Fibroblast of lung (primary cell): ENCODE measurements around the gene ZFPM1. TPM values are rescaled to one million over a fixed set of nuclear protein-coding genes. Genes with fewer than 3 reads are reported as not detected.

Experiments
- DNase-seq, 2 donors: peaks; one replicate each; pipeline versions ENCODE4 v3.0.0 to v3.0.0-alpha.2; 2010; ENCODE audit warnings: low read depth in 2 of 2
- H2AFZ ChIP-seq: 2 replicates; pipeline ENCODE4 v1.5.1; 2012; ENCODE audit warnings: low read length, control low read depth, inconsistent platforms
- H3K27ac ChIP-seq: 2 replicates; pipeline ENCODE4 v1.5.1; 2011; ENCODE audit warnings: low read length, control low read depth; ENCODE audit not compliant: insufficient read depth
- H3K27me3 ChIP-seq: 2 replicates; pipeline ENCODE4 v1.5.1; 2011; ENCODE audit warnings: mild to moderate bottlenecking, low read length; ENCODE audit not compliant: control insufficient read depth, insufficient read depth
- H3K36me3 ChIP-seq: 2 replicates; pipeline ENCODE4 v1.5.1; 2011; ENCODE audit warnings: low read length; ENCODE audit not compliant: control insufficient read depth, insufficient read depth
- H3K4me1 ChIP-seq: 2 replicates; pipeline ENCODE4 v1.5.1; 2011; ENCODE audit warnings: low read length; ENCODE audit not compliant: control insufficient read depth, insufficient read depth; ENCODE audit errors: extremely low read depth
- H3K4me2 ChIP-seq: 2 replicates; pipeline ENCODE4 v1.5.1; 2011; ENCODE audit warnings: low read length, control low read depth; ENCODE audit not compliant: insufficient read depth; ENCODE audit errors: extremely low read depth
- H3K4me3 ChIP-seq, 4 experiments: fragments of 200-600 bp in 1 of 4; sonication (generic) in 1 of 4; replicated peaks in 1 of 4; 2 replicates each; pipeline ENCODE4 v1.5.1; 2011 to 2016; ENCODE audit warnings: low read length in 4 of 4, low read depth in 3 of 4, mild to moderate bottlenecking in 3 of 4, control low read depth in 2 of 4, inconsistent platforms in 1 of 4, mixed read lengths in 1 of 4; ENCODE audit not compliant: insufficient read depth in 1 of 4; ENCODE audit errors: control extremely low read depth in 1 of 4
- H3K79me2 ChIP-seq: 2 replicates; pipeline ENCODE4 v1.5.1; 2012; ENCODE audit warnings: mild to moderate bottlenecking, low read length, inconsistent platforms; ENCODE audit not compliant: control insufficient read depth, insufficient read depth
- H3K9ac ChIP-seq: 2 replicates; pipeline ENCODE4 v1.5.1; 2011; ENCODE audit warnings: mild to moderate bottlenecking, low read length, control low read depth; ENCODE audit not compliant: insufficient read depth
- H3K9me3 ChIP-seq: 2 replicates; pipeline ENCODE4 v1.5.1; 2012; ENCODE audit warnings: low read depth, low read length; ENCODE audit not compliant: control insufficient read depth, insufficient read depth
- H4K20me1 ChIP-seq: 2 replicates; pipeline ENCODE4 v1.5.1; 2011; ENCODE audit warnings: low read length; ENCODE audit not compliant: control insufficient read depth, insufficient read depth; ENCODE audit errors: extremely low read depth
- EZH2 ChIP-seq: IDR thresholded peaks from 2 replicates; pipeline ENCODE4 v1.5.1; 2012; ENCODE audit warnings: low read length, control low read depth, mild to moderate bottlenecking; ENCODE audit errors: missing control alignments
- polyA plus RNA-seq, 2 donors: library from polyadenylated mRNA; depleted of rRNA in 1 of 2; stranded (reverse) in 1 of 2; unstranded in 1 of 2; fragments of >200 nt; gene quantifications; 2 replicates each; pipeline ENCODE4 v1.2.1, GENCODE V29; 2011 to 2012; ENCODE audit warnings: missing spikeins in 1 of 2
- total RNA-seq: library from RNA; depleted of rRNA; stranded (reverse); fragments of >200 nt; gene quantifications from 2 replicates; pipeline ENCODE4 v1.2.1, GENCODE V29; 2014
- TF ChIP-seq, protein P1 (sequence below), 2 donors: IDR thresholded peaks in 1 of 2; conservative IDR thresholded peaks in 1 of 2; 1 replicate in 1 of 2; 2 replicates in 1 of 2; pipeline ENCODE4 v1.5.1; 2011 to 2012; ENCODE audit warnings: low read length in 2 of 2, control low read depth in 1 of 2, inconsistent platforms in 1 of 2, low read depth in 1 of 2, mild to moderate bottlenecking in 1 of 2

ZFPM1 gene
- total and polyA plus RNA-seq, 2 donors (not counting 1 experiment from before 2014, with no cell fraction given), result 0.27 to 1.7 TPM

DNA sequence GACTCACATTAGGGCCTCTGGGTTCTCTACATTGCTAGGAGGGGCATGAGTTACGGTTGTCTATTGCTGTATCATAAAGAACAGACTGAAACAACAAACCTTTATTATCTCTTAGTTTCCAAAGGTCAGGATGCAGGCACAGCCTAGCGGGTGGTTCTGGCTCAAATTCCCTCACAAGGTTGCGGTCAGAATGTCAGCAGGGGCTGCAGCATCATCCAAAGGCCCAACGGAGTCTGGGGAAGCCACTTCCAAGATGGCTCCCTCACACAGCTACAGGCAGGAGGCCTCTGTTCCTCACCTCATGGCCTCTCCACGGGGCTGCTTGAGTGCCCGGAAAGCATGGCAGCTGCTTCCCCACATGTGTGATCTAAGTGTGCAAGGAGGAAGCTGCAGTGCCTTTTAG lies 29.6 kb upstream of the ZFPM1 start:
- Histone ChIP-seq H3K4me2 (no peak overlapping the region), H3K27ac (no peak overlapping the region), H3K27me3 (no peaks in the 10 kb centered on the region), H4K20me1 (no peaks in the 10 kb centered on the region), H3K9me3 (no peaks in the 10 kb centered on the region), H3K79me2 (no peaks in the 10 kb centered on the region), H3K4me3 (no peak overlapping the region), H3K36me3 (no peaks in the 10 kb centered on the region), H2AFZ (no peak overlapping the region), H3K9ac (no peak overlapping the region), H3K4me1 (no peaks in the 10 kb centered on the region)
- TF ChIP-seq, protein P1, sequence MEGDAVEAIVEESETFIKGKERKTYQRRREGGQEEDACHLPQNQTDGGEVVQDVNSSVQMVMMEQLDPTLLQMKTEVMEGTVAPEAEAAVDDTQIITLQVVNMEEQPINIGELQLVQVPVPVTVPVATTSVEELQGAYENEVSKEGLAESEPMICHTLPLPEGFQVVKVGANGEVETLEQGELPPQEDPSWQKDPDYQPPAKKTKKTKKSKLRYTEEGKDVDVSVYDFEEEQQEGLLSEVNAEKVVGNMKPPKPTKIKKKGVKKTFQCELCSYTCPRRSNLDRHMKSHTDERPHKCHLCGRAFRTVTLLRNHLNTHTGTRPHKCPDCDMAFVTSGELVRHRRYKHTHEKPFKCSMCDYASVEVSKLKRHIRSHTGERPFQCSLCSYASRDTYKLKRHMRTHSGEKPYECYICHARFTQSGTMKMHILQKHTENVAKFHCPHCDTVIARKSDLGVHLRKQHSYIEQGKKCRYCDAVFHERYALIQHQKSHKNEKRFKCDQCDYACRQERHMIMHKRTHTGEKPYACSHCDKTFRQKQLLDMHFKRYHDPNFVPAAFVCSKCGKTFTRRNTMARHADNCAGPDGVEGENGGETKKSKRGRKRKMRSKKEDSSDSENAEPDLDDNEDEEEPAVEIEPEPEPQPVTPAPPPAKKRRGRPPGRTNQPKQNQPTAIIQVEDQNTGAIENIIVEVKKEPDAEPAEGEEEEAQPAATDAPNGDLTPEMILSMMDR (conservative IDR thresholded peaks at IDR 0.05 in 1 of 2, IDR thresholded peaks at IDR 0.05 in 1 of 2; ENCODE audit: low read depth in 1 of 2, low read length in 2 of 2), result no peak
- TF ChIP-seq EZH2, result no peak
- no peak for DNase-seq

- Histone ChIP-seq H3K9me3 (no peaks in the 10 kb centered on the region), H3K36me3 (no peaks in the 10 kb centered on the region), H3K79me2 (no peaks in the 10 kb centered on the region), H3K27ac (no peak overlapping the region), H3K27me3 (no peaks in the 10 kb centered on the region), H4K20me1 (no peaks in the 10 kb centered on the region), H2AFZ (no peak overlapping the region), H3K4me1 (no peaks in the 10 kb centered on the region), H3K9ac (no peak overlapping the region), H3K4me3 (no peak overlapping the region), H3K4me2 (no peak overlapping the region)
- TF ChIP-seq EZH2, result no peak
- peak; percentile 17 to 21 for DNase-seq
Observed at GRCh38 chr16:88424587-88425235, 28.4 kb upstream of the ZFPM1 start.

GRCh38 chr16:88426018-88426417 lies 27.1 kb upstream of the ZFPM1 start:
- no peak overlapping the region for H3K9ac ChIP-seq
- H3K79me2 ChIP-seq, result no peaks in the 10 kb centered on the region
- no peaks in the 10 kb centered on the region for H3K9me3 ChIP-seq
- no peaks in the 10 kb centered on the region for H3K27me3 ChIP-seq
- H3K4me3 ChIP-seq, result no peak overlapping the region
- DNase-seq, result no peak
- no peak overlapping the region for H3K4me2 ChIP-seq
- H3K4me1 ChIP-seq, result no peaks in the 10 kb centered on the region
- no peaks in the 10 kb centered on the region for H3K36me3 ChIP-seq
- no peak for TF ChIP-seq EZH2
- TF ChIP-seq, protein P1 (conservative IDR thresholded peaks at IDR 0.05 in 1 of 2, IDR thresholded peaks at IDR 0.05 in 1 of 2; ENCODE audit: low read depth in 1 of 2, low read length in 2 of 2), result no peak
- H2AFZ ChIP-seq, result no peak overlapping the region
- no peaks in the 10 kb centered on the region for H4K20me1 ChIP-seq
- no peak overlapping the region for H3K27ac ChIP-seq
